GM20000 (cell line): Measurements from ENCODE around the gene CRY1.
"Not testable (repeated sequence)": the region's sequence is repeated elsewhere in the genome, so short reads cannot be mapped to it uniquely, and the experiment has no call there.

Experiments
- DNase-seq: peaks from one replicate; pipeline ENCODE4 v3.0.0; 2012; ENCODE audit warnings: low spot score
- CTCF ChIP-seq: IDR thresholded peaks from 2 replicates; pipeline ENCODE4 v1.5.1; 2012; ENCODE audit warnings: mild to moderate bottlenecking, control low read depth; ENCODE audit errors: extremely low read depth, missing control alignments

CRY1 gene

GRCh38 chr12:107025671-107026070 is 67.7 kb downstream of the CRY1 start:
- TF ChIP-seq CTCF, result no peak
- no peak for DNase-seq

GRCh38 chr12:107019546-107019945 is 73.8 kb downstream of the CRY1 start:
- no peak for DNase-seq
- no peak for TF ChIP-seq CTCF

GRCh38 chr12:107017042-107017441 is 76.3 kb downstream of the CRY1 start:
- no peak for TF ChIP-seq CTCF
- DNase-seq, result no peak

GRCh38 chr12:107014055-107014454 is 79.3 kb downstream of the CRY1 start:
- DNase-seq, result no peak
- no peak for TF ChIP-seq CTCF

DNA sequence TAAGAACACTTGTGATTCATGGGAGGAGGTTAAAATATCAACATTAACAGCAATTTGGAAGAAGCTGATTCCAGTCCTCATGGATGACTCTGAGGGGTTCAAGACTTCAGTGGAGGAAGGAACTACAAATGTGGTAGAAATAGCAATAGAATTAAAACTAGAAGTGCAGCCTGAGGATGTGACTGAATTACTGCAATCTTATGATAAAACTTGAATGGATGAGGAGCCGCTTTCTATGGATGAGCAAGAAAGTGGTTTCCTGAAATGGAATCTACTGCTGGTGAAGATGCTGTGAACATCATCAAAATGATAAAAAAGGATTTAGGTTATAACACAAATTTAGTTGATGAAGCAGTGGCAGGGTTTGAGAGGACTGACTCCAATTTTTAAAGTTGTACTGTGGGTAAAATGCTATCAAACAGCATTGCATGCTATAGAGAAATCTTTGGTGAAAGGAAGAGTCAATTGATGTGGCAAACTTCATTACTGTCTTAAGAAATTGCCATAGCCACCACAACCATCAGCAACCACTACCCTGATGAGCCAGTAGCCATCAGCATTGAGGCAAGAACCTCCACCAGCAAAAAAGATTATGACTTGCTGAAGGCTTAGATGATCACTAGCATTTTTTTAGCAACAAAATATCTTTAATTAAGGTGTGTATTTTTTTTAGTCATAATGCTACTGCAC is 80.5 kb downstream of the CRY1 start:
- no peak for DNase-seq
- TF ChIP-seq CTCF, result no peak

GRCh38 chr12:107011519-107011918 is 81.8 kb downstream of the CRY1 start:
- no peak for DNase-seq
- no peak for TF ChIP-seq CTCF

- TF ChIP-seq CTCF, result no peak
These were observed 85.9 kb downstream of the CRY1 start for GRCh38 chr12:107007411-107007810.

GRCh38 chr12:107002665-107003064 is 90.7 kb downstream of the CRY1 start:
- DNase-seq, result not testable (repeated sequence)

More at GRCh38 chr12:107007411-107007810, 85.9 kb downstream of the CRY1 start:
- no peak for DNase-seq
